GM19397 (cell line): ENCODE measurements around the gene CPA4.

Source experiments
- ATAC-seq: cut with Tn5 transposase; IDR thresholded peaks from one replicate; pipeline ENCODE4 v1.9.1; 2021; ENCODE audit warnings: mild to moderate bottlenecking, moderate library complexity; ENCODE audit not compliant: unreplicated experiment

CPA4 gene

GRCh38 chr7:130362251-130362816 lies 69.4 kb downstream of the CPA4 start:
- ATAC-seq = no peak

GRCh38 chr7:130363026-130363847 lies 70.3 kb downstream of the CPA4 start:
- no peak for ATAC-seq

GRCh38 chr7:130364451-130364850 lies 71.5 kb downstream of the CPA4 start:
- ATAC-seq = no peak

- no peak for ATAC-seq
Observed at GRCh38 chr7:130365088-130365487, 72.1 kb downstream of the CPA4 start.

- no peak for ATAC-seq
Observed at GRCh38 chr7:130365511-130366441, 72.8 kb downstream of the CPA4 start.

- ATAC-seq = no peak
Observed at GRCh38 chr7:130366564-130366963, 73.6 kb downstream of the CPA4 start.

- no peak for ATAC-seq
Observed at GRCh38 chr7:130367088-130367755, 74.3 kb downstream of the CPA4 start.

- ATAC-seq = no peak
Observed at GRCh38 chr7:130367836-130368746, 75.1 kb downstream of the CPA4 start.

GRCh38 chr7:130369110-130369711 lies 76.2 kb downstream of the CPA4 start:
- no peak for ATAC-seq

GRCh38 chr7:130369831-130370550 lies 77.0 kb downstream of the CPA4 start:
- ATAC-seq = no peak

- no peak for ATAC-seq
Observed at GRCh38 chr7:130371046-130371445, 78.1 kb downstream of the CPA4 start.

GRCh38 chr7:130372402-130373165 lies 79.6 kb downstream of the CPA4 start:
- ATAC-seq = no peak
